ENCODE results near the gene NT5DC3. TPM values are rescaled to one million over a fixed set of nuclear protein-coding genes. Genes with fewer than 3 reads are reported as not detected.

The NT5DC3 gene
- total RNA-seq, 3 donors from 2014 or later: 3.8 to 19.9 (median 12.5) TPM

DNA sequence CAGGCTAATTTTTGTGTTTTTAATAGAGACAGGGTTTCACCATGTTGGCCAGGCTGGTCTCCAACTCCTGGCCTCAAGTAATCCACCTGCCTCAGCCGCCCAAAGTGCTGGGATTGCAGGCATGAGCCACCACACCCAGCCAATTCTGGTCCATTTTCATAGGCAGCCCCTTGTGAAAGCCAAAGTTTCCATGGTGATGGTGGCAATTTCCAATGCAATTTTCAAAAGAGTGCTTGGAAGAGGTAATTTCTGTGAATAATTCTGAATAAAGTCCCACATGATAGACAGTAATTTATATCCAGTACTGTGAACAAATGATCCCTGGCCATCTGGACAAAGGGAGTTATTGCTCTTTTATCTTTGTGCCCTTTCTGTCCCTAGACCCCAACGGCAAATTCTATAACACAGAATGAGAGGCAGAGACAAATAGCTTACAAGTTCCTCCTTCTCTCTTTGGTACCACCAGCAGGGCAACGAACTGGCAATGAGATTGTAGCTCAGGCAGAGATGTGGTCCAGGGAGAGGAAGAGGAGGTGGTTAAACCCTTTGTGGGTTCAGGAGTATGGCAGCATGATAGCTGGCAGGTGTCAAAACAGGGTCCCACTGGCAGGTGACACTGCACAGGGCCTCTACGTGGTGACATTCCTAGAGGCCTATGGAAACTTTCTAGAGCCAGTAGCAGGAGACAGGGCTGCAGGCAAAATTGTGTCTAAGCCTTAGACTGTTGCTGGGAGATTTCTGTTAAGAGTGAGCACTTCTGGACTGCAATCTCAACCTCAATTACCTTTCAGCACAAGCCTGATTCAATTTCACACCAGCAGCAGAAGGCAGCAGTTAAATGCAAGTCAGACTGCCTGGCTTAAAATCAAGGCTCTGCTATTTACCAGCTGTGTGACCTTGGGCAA lies 46.5 kb downstream of the NT5DC3 start:
- Histone ChIP-seq H3K27ac (no peak overlapping the region), H3K4me1 (no peaks in the 10 kb centered on the region), H3K4me3 (no peak overlapping the region), H3K36me3 (no peaks in the 10 kb centered on the region), H3K9me3 (no peaks in the 10 kb centered on the region), H3K27me3 (no peaks in the 10 kb centered on the region)
- intact Hi-C loops (cut with DNase I; ENCODE audit: low total_unique reads): no loop called here
- TF ChIP-seq POLR2AphosphoS5 (IDR thresholded peaks at IDR 0.05) (no peak), POLR2A (IDR thresholded peaks at IDR 0.05) (no peak)
- TF ChIP-seq, protein P1, sequence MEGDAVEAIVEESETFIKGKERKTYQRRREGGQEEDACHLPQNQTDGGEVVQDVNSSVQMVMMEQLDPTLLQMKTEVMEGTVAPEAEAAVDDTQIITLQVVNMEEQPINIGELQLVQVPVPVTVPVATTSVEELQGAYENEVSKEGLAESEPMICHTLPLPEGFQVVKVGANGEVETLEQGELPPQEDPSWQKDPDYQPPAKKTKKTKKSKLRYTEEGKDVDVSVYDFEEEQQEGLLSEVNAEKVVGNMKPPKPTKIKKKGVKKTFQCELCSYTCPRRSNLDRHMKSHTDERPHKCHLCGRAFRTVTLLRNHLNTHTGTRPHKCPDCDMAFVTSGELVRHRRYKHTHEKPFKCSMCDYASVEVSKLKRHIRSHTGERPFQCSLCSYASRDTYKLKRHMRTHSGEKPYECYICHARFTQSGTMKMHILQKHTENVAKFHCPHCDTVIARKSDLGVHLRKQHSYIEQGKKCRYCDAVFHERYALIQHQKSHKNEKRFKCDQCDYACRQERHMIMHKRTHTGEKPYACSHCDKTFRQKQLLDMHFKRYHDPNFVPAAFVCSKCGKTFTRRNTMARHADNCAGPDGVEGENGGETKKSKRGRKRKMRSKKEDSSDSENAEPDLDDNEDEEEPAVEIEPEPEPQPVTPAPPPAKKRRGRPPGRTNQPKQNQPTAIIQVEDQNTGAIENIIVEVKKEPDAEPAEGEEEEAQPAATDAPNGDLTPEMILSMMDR (IDR thresholded peaks at IDR 0.05): no peak
- no peak for DNase-seq (ENCODE audit: low spot score in 2 of 2)

DNA sequence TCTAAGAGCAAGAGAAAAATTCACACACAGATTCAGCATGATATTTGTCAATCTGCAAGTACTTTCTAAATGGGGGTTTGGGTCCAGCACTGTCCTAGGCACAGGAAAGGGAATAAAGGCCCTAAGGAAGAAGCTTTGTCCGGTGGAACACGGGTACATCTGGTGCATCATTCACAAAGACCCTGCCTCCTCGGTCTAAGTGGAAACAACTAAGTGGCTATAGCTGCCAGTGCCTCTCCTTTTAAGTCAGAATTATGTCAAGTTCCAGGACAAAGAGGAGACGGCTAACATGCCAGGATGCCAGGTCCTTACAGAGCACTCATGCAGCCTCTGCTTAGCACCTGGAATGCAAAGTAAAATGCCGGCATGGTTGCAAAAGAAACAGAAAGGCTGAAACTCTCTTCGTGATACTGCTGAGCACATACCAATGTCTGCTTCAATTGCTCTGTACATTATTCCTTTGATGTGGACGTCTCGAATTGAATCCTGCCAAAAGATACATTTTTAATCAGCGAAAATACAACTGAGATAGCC lies 47.5 kb downstream of the NT5DC3 start:
- intact Hi-C loops (cut with DNase I; ENCODE audit: low total_unique reads): no loop called here
- H3K27ac ChIP-seq: no peak overlapping the region
- no peak for TF ChIP-seq POLR2A (IDR thresholded peaks at IDR 0.05)
- TF ChIP-seq POLR2AphosphoS5 (IDR thresholded peaks at IDR 0.05): no peak
- TF ChIP-seq, protein P1 (IDR thresholded peaks at IDR 0.05): no peak
- H3K9me3 ChIP-seq: no peaks in the 10 kb centered on the region
- H3K27me3 ChIP-seq: no peaks in the 10 kb centered on the region
- no peaks in the 10 kb centered on the region for H3K36me3 ChIP-seq
- no peaks in the 10 kb centered on the region for H3K4me1 ChIP-seq
- H3K4me3 ChIP-seq: no peak overlapping the region
- no peak for DNase-seq (ENCODE audit: low spot score in 2 of 2)

DNA sequence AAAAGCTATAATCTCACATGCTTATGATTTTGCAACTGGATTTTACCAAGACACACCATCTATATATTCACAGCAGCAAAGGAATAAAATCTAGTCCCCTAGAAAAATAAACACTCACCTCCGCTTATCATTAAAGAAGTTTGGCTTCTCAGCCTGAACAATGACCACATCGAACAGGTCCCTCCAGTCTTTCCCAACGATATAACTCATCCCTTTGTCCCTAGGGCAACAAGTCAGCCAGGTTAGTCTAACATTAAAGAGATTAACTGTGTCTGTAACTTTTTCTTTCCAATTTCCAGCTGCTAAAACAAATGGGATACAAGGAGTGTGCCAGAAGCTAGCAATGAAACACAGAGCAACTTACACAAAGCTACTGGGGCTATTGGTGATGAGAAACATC lies 48.0 kb downstream of the NT5DC3 start:
- Histone ChIP-seq H3K4me3 (no peak overlapping the region), H3K36me3 (no peaks in the 10 kb centered on the region), H3K9me3 (no peaks in the 10 kb centered on the region), H3K27ac (no peak overlapping the region), H3K27me3 (no peaks in the 10 kb centered on the region), H3K4me1 (no peaks in the 10 kb centered on the region)
- intact Hi-C loops (cut with DNase I; ENCODE audit: low total_unique reads): no loop called here
- TF ChIP-seq POLR2AphosphoS5 (IDR thresholded peaks at IDR 0.05): no peak
- TF ChIP-seq POLR2A (IDR thresholded peaks at IDR 0.05): no peak
- TF ChIP-seq, protein P1 (IDR thresholded peaks at IDR 0.05): no peak
- no peak for DNase-seq (ENCODE audit: low spot score in 2 of 2)

DNA sequence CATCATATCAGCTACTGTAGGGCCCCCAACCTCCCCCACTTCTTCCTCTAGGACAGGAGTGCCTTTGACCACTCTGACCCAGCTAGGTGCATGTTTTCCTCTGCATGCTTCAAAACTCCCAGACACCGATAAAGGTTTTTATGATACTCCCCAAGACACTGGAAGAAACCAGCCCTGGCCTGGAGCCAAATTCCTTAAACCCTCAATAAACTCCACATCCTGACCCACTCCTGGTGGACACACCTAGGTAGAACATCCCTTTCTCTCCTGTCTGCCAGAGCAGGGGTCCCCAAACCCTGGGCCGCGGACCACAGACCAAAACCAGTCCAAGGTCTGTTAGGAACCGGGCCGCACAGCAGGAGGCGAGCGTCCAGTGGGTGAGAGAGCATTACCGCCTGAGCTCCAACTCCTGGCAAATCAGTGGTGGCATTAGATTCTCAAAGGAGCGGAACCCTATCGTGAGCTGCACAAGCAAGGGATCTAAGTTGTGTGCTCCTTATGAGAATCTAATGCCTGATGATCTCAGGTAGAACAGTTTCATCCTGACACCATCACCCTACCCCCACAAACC lies 49.6 kb downstream of the NT5DC3 start:
- Histone ChIP-seq H3K27ac (no peak overlapping the region), H3K4me1 (no peaks in the 10 kb centered on the region), H3K36me3 (no peaks in the 10 kb centered on the region), H3K27me3 (no peaks in the 10 kb centered on the region), H3K4me3 (no peak overlapping the region), H3K9me3 (no peaks in the 10 kb centered on the region)
- intact Hi-C loops (cut with DNase I; ENCODE audit: low total_unique reads): no loop called here
- TF ChIP-seq POLR2A (IDR thresholded peaks at IDR 0.05) (no peak), POLR2AphosphoS5 (IDR thresholded peaks at IDR 0.05) (no peak)
- TF ChIP-seq, protein P1 (IDR thresholded peaks at IDR 0.05): no peak
- no peak for DNase-seq (ENCODE audit: low spot score in 2 of 2)

DNA sequence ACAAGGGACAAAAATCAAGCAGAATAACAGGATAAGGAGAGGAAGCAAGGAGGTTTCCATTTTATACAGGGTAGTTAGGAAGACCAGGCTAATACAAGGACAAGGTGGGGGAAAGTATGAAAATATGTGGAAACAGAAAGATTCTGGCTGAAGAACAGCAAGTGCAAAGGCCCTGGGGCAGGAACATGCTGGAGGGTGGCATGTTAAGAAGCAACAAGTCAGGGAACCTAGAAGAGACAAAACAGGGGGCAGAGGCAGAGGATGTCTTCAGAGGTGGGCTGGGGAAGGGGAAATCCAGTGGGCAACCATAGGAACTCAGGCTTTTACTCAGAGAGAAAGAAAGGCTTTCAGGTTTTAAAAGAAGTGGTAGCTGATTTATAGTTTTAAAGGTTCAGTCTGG lies 54.8 kb downstream of the NT5DC3 start:
- intact Hi-C loops (cut with DNase I; ENCODE audit: low total_unique reads): no loop called here
- Histone ChIP-seq H3K9me3 (no peaks in the 10 kb centered on the region), H3K4me1 (no peaks in the 10 kb centered on the region), H3K27me3 (no peaks in the 10 kb centered on the region), H3K36me3 (no peaks in the 10 kb centered on the region), H3K4me3 (no peak overlapping the region), H3K27ac (no peak overlapping the region)
- TF ChIP-seq, protein P1 (IDR thresholded peaks at IDR 0.05): no peak
- no peak for TF ChIP-seq POLR2A (IDR thresholded peaks at IDR 0.05)
- TF ChIP-seq POLR2AphosphoS5 (IDR thresholded peaks at IDR 0.05): no peak
- no peak for DNase-seq (ENCODE audit: low spot score in 2 of 2)

All from breast epithelium (tissue), 4 donors.